Activated T-cell treated with anti-CD3 and anti-CD28 coated beads for 24 hours (primary cell): ENCODE measurements around the gene KRTAP22-2.

Experiments used
- DNase-seq: peaks from one replicate; pipeline ENCODE4 v3.0.0-alpha.2; 2020; ENCODE audit warnings: low read depth

KRTAP22-2 gene

DNA sequence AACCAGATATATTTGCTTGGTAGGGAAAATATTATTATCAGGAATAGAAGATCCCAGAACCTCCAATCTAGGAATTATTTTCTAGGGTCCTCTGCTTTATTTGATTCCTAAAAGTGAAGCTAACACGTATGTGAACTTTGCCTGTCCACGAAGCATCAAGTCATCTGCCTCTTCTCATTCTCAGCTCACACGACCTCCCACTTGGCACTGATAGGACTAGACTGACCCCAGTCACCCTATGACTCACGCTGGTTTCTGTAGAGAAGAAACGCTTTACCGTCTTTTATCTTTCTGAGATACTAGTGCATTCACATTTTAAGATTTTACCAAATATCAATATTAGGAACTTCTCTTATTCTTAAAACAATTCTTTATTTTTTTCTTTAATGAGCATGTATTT lies 27.1 kb downstream of the KRTAP22-2 start:
- no peak for DNase-seq

DNA sequence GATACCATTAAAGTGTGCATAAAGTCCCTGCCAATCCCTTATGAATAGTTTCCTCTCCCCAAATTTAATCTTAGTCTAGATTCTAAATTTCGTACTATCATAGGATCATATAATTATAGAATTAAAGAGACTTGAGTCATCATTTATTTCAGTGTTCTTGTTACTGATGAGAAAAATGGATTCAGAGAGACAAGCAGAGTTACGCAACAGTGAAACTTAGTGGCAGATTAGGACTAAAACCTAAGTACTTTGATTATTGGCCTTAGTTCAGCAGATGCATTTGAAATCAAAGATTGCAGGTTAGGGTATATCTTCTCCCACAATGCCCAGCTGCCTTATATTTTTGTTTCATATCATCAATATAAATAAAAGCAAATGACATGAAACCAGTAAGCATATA lies 28.2 kb downstream of the KRTAP22-2 start:
- DNase-seq = no peak

DNA sequence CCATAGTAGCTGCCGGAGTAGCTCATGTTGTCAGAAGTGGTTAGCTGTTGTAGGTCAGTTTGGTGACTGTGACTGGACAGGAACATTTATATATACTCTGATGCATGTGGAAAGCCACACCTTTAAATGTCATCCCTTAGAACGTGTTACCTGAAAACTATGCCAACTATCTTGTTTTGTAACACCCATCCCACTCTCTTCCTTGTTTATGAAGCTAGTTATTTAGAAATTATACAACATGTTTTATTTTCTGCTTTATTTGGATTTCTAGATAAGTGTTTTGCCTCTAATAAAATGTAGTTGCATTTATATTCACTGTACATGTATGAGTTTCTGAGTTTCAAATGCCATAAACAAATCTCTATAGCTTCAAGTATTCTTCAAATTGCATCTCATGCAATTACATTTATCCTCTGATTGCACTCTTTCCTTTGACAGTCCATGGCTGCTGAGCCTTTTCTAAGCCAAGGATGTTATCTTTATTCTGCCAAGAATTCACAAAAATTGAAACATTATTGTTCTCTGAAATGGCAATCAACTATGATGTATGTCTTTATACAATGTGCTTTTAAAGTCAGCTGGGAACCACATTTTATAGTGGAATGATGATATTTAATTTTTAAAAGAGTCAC lies 28.8 kb downstream of the KRTAP22-2 start, which contains the start of gene KRTAP19-7:
KRTAP19-7 (minus strand) TSS at position 51 of the 632 bp plus-strand sequence; CDS start at position 26, 25 bp downstream.
- DNase-seq = no peak

DNA sequence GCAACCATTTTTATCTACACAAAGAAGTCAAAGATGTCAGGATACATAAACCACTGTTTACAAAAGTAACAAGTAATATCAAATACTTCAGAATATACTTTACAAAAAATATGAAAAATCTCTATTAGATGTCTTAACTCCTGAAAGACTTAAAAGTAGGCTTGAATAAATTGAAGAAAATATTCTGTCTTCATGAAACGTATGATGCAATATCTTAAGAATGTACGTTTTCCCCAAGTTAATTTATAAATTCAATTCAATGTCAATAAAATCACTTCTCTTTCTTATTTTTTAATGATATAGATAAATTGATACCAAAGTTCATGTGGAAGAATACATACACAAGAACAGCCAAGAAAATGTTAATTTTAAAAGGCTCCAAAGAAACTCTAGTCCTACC lies 35.1 kb downstream of the KRTAP22-2 start:
- DNase-seq = no peak

DNA sequence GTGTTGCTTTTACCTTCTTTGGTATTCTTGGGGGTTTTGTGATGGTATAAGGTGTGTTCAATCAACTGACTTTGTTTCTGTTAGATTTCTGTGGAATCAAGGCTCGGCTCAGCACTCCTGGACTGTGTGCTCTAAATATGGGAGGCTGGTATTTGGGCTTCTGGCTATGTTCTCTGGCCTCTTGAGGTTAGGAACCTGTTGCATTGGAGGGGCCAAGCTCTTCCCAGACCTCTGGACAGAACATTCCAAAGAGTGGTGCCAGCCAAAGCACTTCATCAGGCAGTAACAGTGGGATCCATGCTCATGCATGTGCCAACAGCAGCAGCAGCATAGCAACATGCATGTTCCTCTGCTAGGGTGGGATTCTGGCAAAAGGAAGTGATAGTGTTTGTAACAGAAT lies 37.4 kb downstream of the KRTAP22-2 start:
- DNase-seq = no peak

DNA sequence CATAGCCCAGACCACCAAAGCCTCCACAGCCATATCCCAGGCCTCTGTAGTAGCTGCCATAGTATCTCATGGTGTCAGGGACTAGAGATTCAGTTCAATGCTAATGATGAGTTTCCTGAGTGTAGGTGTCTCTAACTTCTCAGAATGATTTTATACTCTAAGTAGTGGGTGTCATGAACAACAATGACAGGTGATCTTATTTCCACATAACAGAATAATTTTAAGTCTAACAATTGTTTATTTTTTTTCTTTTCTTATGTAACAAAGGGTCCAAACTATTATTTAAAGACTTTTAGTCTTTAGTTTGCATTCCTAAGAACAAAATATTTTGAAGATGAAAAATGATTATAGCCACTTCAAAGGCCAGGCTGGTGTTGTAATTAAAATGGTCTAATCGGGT lies 48.4 kb downstream of the KRTAP22-2 start, which contains the start of gene KRTAP19-6:
KRTAP19-6 (minus strand) TSS at position 101 of the 400 bp plus-strand sequence; CDS start at position 70, 31 bp downstream.
- DNase-seq = no peak
